Left lung (tissue), 10 donors: Measurements from ENCODE around the gene PROX1. TPM values are rescaled to one million over a fixed set of nuclear protein-coding genes. Genes with fewer than 3 reads are reported as not detected.

ENCODE experiments used
- ATAC-seq: fragments of 200-7000 bp; cut with Tn5 transposase; one replicate; pipeline ENCODE4 v1.9.1; 2020; ENCODE audit warnings: moderate library complexity
- DNase-seq, 4 donors: peaks; one replicate each; pipeline ENCODE4 v3.0.0-alpha.2; 2013 to 2020
- H3K27ac ChIP-seq, 2 donors: fragments of 200-600 bp; sonication (generic) in 1 of 2; one replicate each; pipeline versions ENCODE4 v1.5.0 to v1.8.0; 2020 to 2021
- H3K27me3 ChIP-seq, 2 donors: fragments of 200-600 bp; sonication (generic) in 1 of 2; one replicate each; pipeline versions ENCODE4 v1.5.0 to v1.8.0; 2020 to 2021
- H3K36me3 ChIP-seq, 2 donors: fragments of 200-600 bp; sonication (generic) in 1 of 2; one replicate each; pipeline versions ENCODE4 v1.5.0 to v1.8.0; 2020 to 2021
- H3K4me1 ChIP-seq, 2 donors: fragments of 200-600 bp; one replicate each; pipeline ENCODE4 v1.8.0; 2021
- H3K4me3 ChIP-seq, 2 donors: fragments of 200-600 bp; sonication (generic) in 1 of 2; one replicate each; pipeline versions ENCODE4 v1.5.0 to v1.8.0; 2020 to 2021; ENCODE audit warnings: mild to moderate bottlenecking in 1 of 2
- H3K9me3 ChIP-seq, 2 donors: fragments of 200-600 bp; sonication (generic) in 1 of 2; one replicate each; pipeline versions ENCODE4 v1.5.0 to v1.8.0; 2020 to 2021
- CTCF ChIP-seq, 2 donors: fragments of 200-600 bp; sonication (generic) in 1 of 2; IDR thresholded peaks; one replicate each; pipeline versions ENCODE4 v1.5.0 to v1.8.0; 2021; ENCODE audit warnings: antibody characterized with exemption in 2 of 2
- intact Hi-C, 2 donors: fragments of 100-400 bp; cut with DNase I; formaldehyde crosslinking; loops; one replicate each; pipeline versions ENCODE4 v1.11.2 to v1.14.2; 2022
- polyA plus RNA-seq, 6 donors: library from polyadenylated mRNA; unstranded; fragments of 120-200 nt; gene quantifications; one replicate each; pipeline ENCODE4 v1.2.1, GENCODE V29; 2013; ENCODE audit not compliant: insufficient read length in 6 of 6
- total RNA-seq, 2 donors: library from RNA; stranded (reverse); fragmentation: NEBNext Ultra II Directional; extraction: Animal tissue kit (Norgen Biotek cat#: 25700); gene quantifications; one replicate each; pipeline ENCODE4 v1.2.1, GENCODE V29; 2021
- donor health status: DM: no; HTN: yes; CAD: no.
- donor health status: DM: no; HTN: no; CAD: no.

PROX1 gene
- total and polyA plus RNA-seq, 8 donors: 6.2 to 15.3 (median 9.1) TPM

GRCh38 chr1:214067397-214067796 is 79.6 kb downstream of the PROX1 start:
- Histone ChIP-seq H3K9me3 (no peaks in the 10 kb centered on the region), H3K27ac (no peak overlapping the region)
- intact Hi-C loops: no loop called here

GRCh38 chr1:214067853-214068703 is 80.3 kb downstream of the PROX1 start:
- Histone ChIP-seq H3K4me1 (no peaks in the 10 kb centered on the region), H3K9me3 (no peaks in the 10 kb centered on the region), H3K36me3 (no peaks in the 10 kb centered on the region), H3K27ac (no peak overlapping the region), H3K4me3 (no peak overlapping the region), H3K27me3 (peaks cover 0 to 5% of the 10 kb centered on the region in 2 donors)
- DNase-seq (no peak), ATAC-seq (no peak)
- no peak for TF ChIP-seq CTCF (IDR thresholded peaks at IDR 0.05)
- intact Hi-C loops: no loop called here

More at GRCh38 chr1:214067397-214067796, 79.6 kb downstream of the PROX1 start:
- TF ChIP-seq CTCF (IDR thresholded peaks at IDR 0.05): no peak
- peak in 1 of 4 donors; percentile 3 for DNase-seq
- H3K4me3 ChIP-seq: no peak overlapping the region
- no peaks in the 10 kb centered on the region for H3K36me3 ChIP-seq
- H3K4me1 ChIP-seq: no peaks in the 10 kb centered on the region
- peaks cover 0 to 5% of the 10 kb centered on the region in 2 donors for H3K27me3 ChIP-seq
- ATAC-seq: peak; percentile 57

- Histone ChIP-seq H3K36me3 (no peaks in the 10 kb centered on the region), H3K4me1 (no peaks in the 10 kb centered on the region), H3K4me3 (no peak overlapping the region), H3K27me3 (peaks cover 0 to 5% of the 10 kb centered on the region in 2 donors), H3K9me3 (no peaks in the 10 kb centered on the region), H3K27ac (no peak overlapping the region)
- DNase-seq (no peak), ATAC-seq (no peak)
- intact Hi-C loops: no loop called here
- TF ChIP-seq CTCF (IDR thresholded peaks at IDR 0.05): no peak
Observed at GRCh38 chr1:214068979-214069378, 81.2 kb downstream of the PROX1 start.

- intact Hi-C loops: no loop called here
- H3K4me1 ChIP-seq: no peaks in the 10 kb centered on the region
- DNase-seq: no peak
- ATAC-seq: no peak
- no peak overlapping the region for H3K4me3 ChIP-seq
- H3K36me3 ChIP-seq: no peaks in the 10 kb centered on the region
- H3K9me3 ChIP-seq: no peaks in the 10 kb centered on the region
- no peak overlapping the region for H3K27ac ChIP-seq
- no peak for TF ChIP-seq CTCF (IDR thresholded peaks at IDR 0.05)
- H3K27me3 ChIP-seq: peaks cover 0 to 4% of the 10 kb centered on the region in 2 donors
Observed at GRCh38 chr1:214071469-214071868, 83.7 kb downstream of the PROX1 start.

GRCh38 chr1:214072426-214073157 is 84.8 kb downstream of the PROX1 start:
- Histone ChIP-seq H3K4me1 (no peaks in the 10 kb centered on the region), H3K27ac (no peak overlapping the region), H3K27me3 (no peaks in the 10 kb centered on the region), H3K9me3 (no peaks in the 10 kb centered on the region), H3K36me3 (no peaks in the 10 kb centered on the region), H3K4me3 (no peak overlapping the region)
- intact Hi-C loops: no loop called here
- no peak for DNase-seq
- no peak for TF ChIP-seq CTCF (IDR thresholded peaks at IDR 0.05)
- ATAC-seq: no peak
